ENCODE results near the gene CCDC14.
"Not testable (repeated sequence)": the region's sequence is repeated elsewhere in the genome, so short reads cannot be mapped to it uniquely, and the experiment has no call there.

Gene CCDC14

GRCh38 chr3:123960781-123961507 lies at the start of gene CCDC14:
Gene CCDC14, minus strand, starts transcription at chr3:123961229. Its CDS starts 56 bp downstream, at chr3:123961173.
- peak; percentile 95 to 99 for DNase-seq

- DNase-seq, result not testable (repeated sequence)
Measured at GRCh38 chr3:124008321-124008720, 47.3 kb upstream of the CCDC14 start.

- no peak for DNase-seq
Measured at GRCh38 chr3:124007186-124007585, 46.2 kb upstream of the CCDC14 start.

GRCh38 chr3:124002405-124003079 lies 41.5 kb upstream of the CCDC14 start:
- DNase-seq, result not testable (repeated sequence)

GRCh38 chr3:124001366-124001765 lies 40.3 kb upstream of the CCDC14 start:
- DNase-seq, result not testable (repeated sequence)

GRCh38 chr3:123997543-123997942 lies 36.5 kb upstream of the CCDC14 start:
- no peak for DNase-seq

GRCh38 chr3:123993818-123994217 lies 32.8 kb upstream of the CCDC14 start:
- no peak for DNase-seq

- not testable (repeated sequence) for DNase-seq
Measured at GRCh38 chr3:123991730-123992588, 30.9 kb upstream of the CCDC14 start, which contains the start of gene ROPN1. Gene ROPN1, minus strand, starts transcription at chr3:123992124. Its CDS starts 11,643 bp downstream, at chr3:123980481.

GRCh38 chr3:123986427-123986826 lies 25.4 kb upstream of the CCDC14 start:
- no peak for DNase-seq

GRCh38 chr3:123984957-123985356 lies 23.9 kb upstream of the CCDC14 start:
- no peak for DNase-seq

GRCh38 chr3:123984350-123984749 lies 23.3 kb upstream of the CCDC14 start:
- DNase-seq, result no peak

GRCh38 chr3:123981317-123981716 lies 20.3 kb upstream of the CCDC14 start:
- DNase-seq, result not testable (repeated sequence)

GRCh38 chr3:123980539-123980938 lies 19.5 kb upstream of the CCDC14 start:
- no peak for DNase-seq

- peak; percentile 48 to 63 for DNase-seq
Measured at GRCh38 chr3:123979525-123980501, 18.8 kb upstream of the CCDC14 start.

- DNase-seq, result not testable (repeated sequence)
Measured at GRCh38 chr3:123976904-123977303, 15.9 kb upstream of the CCDC14 start.

GRCh38 chr3:123976181-123976898 lies 15.3 kb upstream of the CCDC14 start:
- not testable (repeated sequence) for DNase-seq

- DNase-seq, result not testable (repeated sequence)
Measured at GRCh38 chr3:123975030-123975429, 14.0 kb upstream of the CCDC14 start.

GRCh38 chr3:123971406-123971805 lies 10.4 kb upstream of the CCDC14 start:
- DNase-seq, result no peak

- not testable (repeated sequence) for DNase-seq
Measured at GRCh38 chr3:123967260-123967659, 6.2 kb upstream of the CCDC14 start.

- DNase-seq, result not testable (repeated sequence)
Measured at GRCh38 chr3:123966799-123967198, 5.8 kb upstream of the CCDC14 start.

- not testable (repeated sequence) for DNase-seq
Measured at GRCh38 chr3:123964793-123965192, 3.8 kb upstream of the CCDC14 start.
